ENCODE measurements around the gene PLEKHA6.

DNA sequence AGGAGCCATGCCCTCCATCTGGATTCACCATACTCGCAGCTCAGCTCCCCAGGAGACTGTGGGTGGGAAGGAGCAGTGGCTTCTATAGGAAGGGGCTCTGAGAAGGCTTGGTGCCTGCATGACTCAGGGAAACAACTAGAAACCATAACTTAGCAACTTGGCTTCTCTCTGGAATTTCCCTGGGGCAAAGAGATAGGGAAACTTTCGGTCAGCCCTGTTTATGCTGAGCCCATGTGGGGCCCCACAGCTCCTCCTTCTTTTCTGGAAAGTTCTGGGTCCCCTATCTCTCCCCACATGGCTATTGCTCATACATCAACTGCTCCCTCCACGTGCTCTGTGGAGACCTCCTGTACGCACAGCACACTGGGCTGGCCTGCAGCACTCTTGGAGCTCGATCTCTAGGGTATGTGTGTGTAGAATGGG lies 39.3 kb downstream of the PLEKHA6 start:
- TF ChIP-seq, protein P1, sequence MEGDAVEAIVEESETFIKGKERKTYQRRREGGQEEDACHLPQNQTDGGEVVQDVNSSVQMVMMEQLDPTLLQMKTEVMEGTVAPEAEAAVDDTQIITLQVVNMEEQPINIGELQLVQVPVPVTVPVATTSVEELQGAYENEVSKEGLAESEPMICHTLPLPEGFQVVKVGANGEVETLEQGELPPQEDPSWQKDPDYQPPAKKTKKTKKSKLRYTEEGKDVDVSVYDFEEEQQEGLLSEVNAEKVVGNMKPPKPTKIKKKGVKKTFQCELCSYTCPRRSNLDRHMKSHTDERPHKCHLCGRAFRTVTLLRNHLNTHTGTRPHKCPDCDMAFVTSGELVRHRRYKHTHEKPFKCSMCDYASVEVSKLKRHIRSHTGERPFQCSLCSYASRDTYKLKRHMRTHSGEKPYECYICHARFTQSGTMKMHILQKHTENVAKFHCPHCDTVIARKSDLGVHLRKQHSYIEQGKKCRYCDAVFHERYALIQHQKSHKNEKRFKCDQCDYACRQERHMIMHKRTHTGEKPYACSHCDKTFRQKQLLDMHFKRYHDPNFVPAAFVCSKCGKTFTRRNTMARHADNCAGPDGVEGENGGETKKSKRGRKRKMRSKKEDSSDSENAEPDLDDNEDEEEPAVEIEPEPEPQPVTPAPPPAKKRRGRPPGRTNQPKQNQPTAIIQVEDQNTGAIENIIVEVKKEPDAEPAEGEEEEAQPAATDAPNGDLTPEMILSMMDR (IDR thresholded peaks at IDR 0.05) = no peak
- TF ChIP-seq POLR2A (IDR thresholded peaks at IDR 0.05) = no peak

Measured in testis (tissue), 2 donors.